Skeletal muscle cell (primary cell): ENCODE results near the gene ZC3H12D.
"Not testable (repeated sequence)": the region's sequence is repeated elsewhere in the genome, so short reads cannot be mapped to it uniquely, and the experiment has no call there.

ENCODE experiments used
- DNase-seq: peaks from one replicate; pipeline ENCODE4 v3.0.0-alpha.2; 2010; ENCODE audit warnings: low read depth
- H3K4me3 ChIP-seq: 2 replicates; pipeline ENCODE4 v1.5.1; 2011; ENCODE audit warnings: low read depth, mild to moderate bottlenecking, control low read depth, low read length, moderate library complexity

The ZC3H12D gene

GRCh38 chr6:149484733-149485700, at the start of gene ZC3H12D:
Gene ZC3H12D (minus strand): TSS chr6:149485014. CDS start chr6:149474543, 10,471 bp downstream.
- no peak within 1 kb of the TSS for H3K4me3 ChIP-seq
- no peak for DNase-seq

- DNase-seq, result no peak
- no peak overlapping the region for H3K4me3 ChIP-seq
Observed at GRCh38 chr6:149529650-149530049, 44.8 kb upstream of the ZC3H12D start.

- no peak overlapping the region for H3K4me3 ChIP-seq
Observed at GRCh38 chr6:149515494-149515893, 30.7 kb upstream of the ZC3H12D start.

GRCh38 chr6:149513915-149514314, 29.1 kb upstream of the ZC3H12D start:
- no peak overlapping the region for H3K4me3 ChIP-seq
- no peak for DNase-seq

More at GRCh38 chr6:149515494-149515893, 30.7 kb upstream of the ZC3H12D start:
- no peak for DNase-seq

- DNase-seq, result no peak
- H3K4me3 ChIP-seq, result no peak overlapping the region
Observed at GRCh38 chr6:149510793-149511512, 26.1 kb upstream of the ZC3H12D start.

- no peak for DNase-seq
Observed at GRCh38 chr6:149508485-149508884, 23.7 kb upstream of the ZC3H12D start.

GRCh38 chr6:149503872-149504271, 19.1 kb upstream of the ZC3H12D start:
- H3K4me3 ChIP-seq, result no peak overlapping the region
- DNase-seq, result no peak

More at GRCh38 chr6:149508485-149508884, 23.7 kb upstream of the ZC3H12D start:
- H3K4me3 ChIP-seq, result no peak overlapping the region

GRCh38 chr6:149503276-149503675, 18.5 kb upstream of the ZC3H12D start:
- DNase-seq, result no peak
- no peak overlapping the region for H3K4me3 ChIP-seq

GRCh38 chr6:149501768-149502167, 17.0 kb upstream of the ZC3H12D start:
- DNase-seq, result no peak
- H3K4me3 ChIP-seq, result no peak overlapping the region

GRCh38 chr6:149501201-149501600, 16.4 kb upstream of the ZC3H12D start:
- DNase-seq, result no peak

GRCh38 chr6:149500096-149500495, 15.3 kb upstream of the ZC3H12D start:
- DNase-seq, result no peak
- H3K4me3 ChIP-seq, result no peak overlapping the region

More at GRCh38 chr6:149501201-149501600, 16.4 kb upstream of the ZC3H12D start:
- H3K4me3 ChIP-seq, result no peak overlapping the region

- no peak overlapping the region for H3K4me3 ChIP-seq
- DNase-seq, result peak; percentile 82
Observed at GRCh38 chr6:149499066-149499465, 14.3 kb upstream of the ZC3H12D start.

GRCh38 chr6:149497365-149497764, 12.6 kb upstream of the ZC3H12D start:
- H3K4me3 ChIP-seq, result no peak overlapping the region

GRCh38 chr6:149496597-149496996, 11.8 kb upstream of the ZC3H12D start:
- not testable (repeated sequence) for DNase-seq, H3K4me3 ChIP-seq

More at GRCh38 chr6:149497365-149497764, 12.6 kb upstream of the ZC3H12D start:
- DNase-seq, result no peak

GRCh38 chr6:149495349-149496016, 10.7 kb upstream of the ZC3H12D start:
- not testable (repeated sequence) for DNase-seq

GRCh38 chr6:149494810-149495209, 10.0 kb upstream of the ZC3H12D start:
- not testable (repeated sequence) for H3K4me3 ChIP-seq, DNase-seq

More at GRCh38 chr6:149495349-149496016, 10.7 kb upstream of the ZC3H12D start:
- H3K4me3 ChIP-seq, result not testable (repeated sequence)

- no peak for DNase-seq
- H3K4me3 ChIP-seq, result no peak overlapping the region
Observed at GRCh38 chr6:149493761-149494320, 9.0 kb upstream of the ZC3H12D start.

- DNase-seq, result no peak
- no peak overlapping the region for H3K4me3 ChIP-seq
Observed at GRCh38 chr6:149492798-149493343, 8.1 kb upstream of the ZC3H12D start.

GRCh38 chr6:149489967-149490366, 5.2 kb upstream of the ZC3H12D start:
- DNase-seq, result no peak
- no peak overlapping the region for H3K4me3 ChIP-seq
